Measurements from ENCODE around the gene ZNF692. TPM values are rescaled to one million over a fixed set of nuclear protein-coding genes. Genes with fewer than 3 reads are reported as not detected.

ZNF692 gene
- total RNA-seq, 4 donors from 2014 or later: 18.4 to 30.6 (median 24.8) TPM

- peak; percentile 80 for ATAC-seq (ENCODE audit: low FRiP score)
- DNase-seq (ENCODE audit: low spot score): peak; percentile 71
- TF ChIP-seq CTCF (IDR thresholded peaks at IDR 0.05): no peak
Measured at GRCh38 chr1:248873993-248874533, 15.2 kb upstream of the ZNF692 start.

GRCh38 chr1:248873409-248873992 lies 14.6 kb upstream of the ZNF692 start:
- peak; percentile 95 for ATAC-seq (ENCODE audit: low FRiP score)
- no peak for TF ChIP-seq CTCF (IDR thresholded peaks at IDR 0.05)
- peak; percentile 95 for DNase-seq (ENCODE audit: low spot score)

- DNase-seq (ENCODE audit: low spot score) (no peak), ATAC-seq (ENCODE audit: low FRiP score) (peak; percentile 81)
- no peak for TF ChIP-seq CTCF (IDR thresholded peaks at IDR 0.05)
Measured at GRCh38 chr1:248872752-248873408, 14.0 kb upstream of the ZNF692 start.

GRCh38 chr1:248871837-248872401 lies 13.0 kb upstream of the ZNF692 start:
- no peak for ATAC-seq (ENCODE audit: low FRiP score)

GRCh38 chr1:248862998-248863881 lies 4.4 kb upstream of the ZNF692 start:
- ATAC-seq (ENCODE audit: low FRiP score): peak; percentile 72
- DNase-seq (ENCODE audit: low spot score): peak; percentile 74
- no peak for TF ChIP-seq CTCF (IDR thresholded peaks at IDR 0.05)

More at GRCh38 chr1:248871837-248872401, 13.0 kb upstream of the ZNF692 start:
- TF ChIP-seq CTCF (IDR thresholded peaks at IDR 0.05): no peak
- DNase-seq (ENCODE audit: low spot score): no peak

GRCh38 chr1:248862695-248862997 lies 3.8 kb upstream of the ZNF692 start:
- ATAC-seq (ENCODE audit: low FRiP score) (no peak), DNase-seq (ENCODE audit: low spot score) (no peak)
- no peak for TF ChIP-seq CTCF (IDR thresholded peaks at IDR 0.05)

All from omental fat pad (tissue), 4 donors.